ENCODE measurements around the gene ESR2. TPM values are rescaled to one million over a fixed set of nuclear protein-coding genes. Genes with fewer than 3 reads are reported as not detected.

ESR2 gene
- total RNA-seq, 1 donor: not detected

- H3K9me3 ChIP-seq (ENCODE audit: low read depth, low read length): no peaks in the 10 kb centered on the region
- peaks cover 4% of the 10 kb centered on the region for H3K4me1 ChIP-seq (ENCODE audit: insufficient read depth, low read length)
- H3K27ac ChIP-seq (ENCODE audit: low read depth, low read length): no peak overlapping the region
- no peaks in the 10 kb centered on the region for H3K27me3 ChIP-seq (ENCODE audit: insufficient read depth, low read length)
- H3K79me2 ChIP-seq (ENCODE audit: insufficient read depth, low read length): no peaks in the 10 kb centered on the region
- H3K36me3 ChIP-seq (ENCODE audit: insufficient read depth, low read length): no peaks in the 10 kb centered on the region
- no peak for TF ChIP-seq CTCF (IDR thresholded peaks at IDR 0.05; ENCODE audit: extremely low read depth, low read depth, low read length)
- no peaks in the 10 kb centered on the region for H4K20me1 ChIP-seq (ENCODE audit: insufficient read depth, low read length)
- DNase-seq (ENCODE audit: insufficient read length, low spot score, missing footprints): no peak
- no peak overlapping the region for H3K4me2 ChIP-seq (ENCODE audit: insufficient read depth, low read length)
- no peak overlapping the region for H3K4me3 ChIP-seq (ENCODE audit: insufficient read depth, low read length)
- no peak overlapping the region for H2AFZ ChIP-seq (ENCODE audit: low read length)
Observed at GRCh38 chr14:64194404-64194803, 99.8 kb downstream of the ESR2 start.

- Histone ChIP-seq H3K79me2 (ENCODE audit: insufficient read depth, low read length) (no peaks in the 10 kb centered on the region), H3K9me3 (ENCODE audit: low read depth, low read length) (no peaks in the 10 kb centered on the region)
Observed at GRCh38 chr14:64193821-64194220, 100.3 kb downstream of the ESR2 start.

GRCh38 chr14:64191756-64192155 lies 102.4 kb downstream of the ESR2 start:
- Histone ChIP-seq H4K20me1 (ENCODE audit: insufficient read depth, low read length) (no peaks in the 10 kb centered on the region), H3K36me3 (ENCODE audit: insufficient read depth, low read length) (no peaks in the 10 kb centered on the region), H3K4me2 (ENCODE audit: insufficient read depth, low read length) (no peak overlapping the region), H3K27ac (ENCODE audit: low read depth, low read length) (no peak overlapping the region), H3K27me3 (ENCODE audit: insufficient read depth, low read length) (no peaks in the 10 kb centered on the region), H2AFZ (ENCODE audit: low read length) (no peak overlapping the region), H3K4me3 (ENCODE audit: insufficient read depth, low read length) (no peak overlapping the region), H3K79me2 (ENCODE audit: insufficient read depth, low read length) (no peaks in the 10 kb centered on the region), H3K4me1 (ENCODE audit: insufficient read depth, low read length) (peaks cover 3% of the 10 kb centered on the region), H3K9me3 (ENCODE audit: low read depth, low read length) (no peaks in the 10 kb centered on the region)
- peak; percentile 85 for DNase-seq (ENCODE audit: insufficient read length, low spot score, missing footprints)
- TF ChIP-seq CTCF (IDR thresholded peaks at IDR 0.05; ENCODE audit: extremely low read depth, low read depth, low read length): no peak

More at GRCh38 chr14:64193821-64194220, 100.3 kb downstream of the ESR2 start:
- no peak for TF ChIP-seq CTCF (IDR thresholded peaks at IDR 0.05; ENCODE audit: extremely low read depth, low read depth, low read length)
- peaks cover 4% of the 10 kb centered on the region for H3K4me1 ChIP-seq (ENCODE audit: insufficient read depth, low read length)
- H3K4me2 ChIP-seq (ENCODE audit: insufficient read depth, low read length): no peak overlapping the region
- H3K27ac ChIP-seq (ENCODE audit: low read depth, low read length): no peak overlapping the region
- H2AFZ ChIP-seq (ENCODE audit: low read length): no peak overlapping the region
- no peaks in the 10 kb centered on the region for H3K36me3 ChIP-seq (ENCODE audit: insufficient read depth, low read length)
- H3K27me3 ChIP-seq (ENCODE audit: insufficient read depth, low read length): no peaks in the 10 kb centered on the region
- no peak for DNase-seq (ENCODE audit: insufficient read length, low spot score, missing footprints)
- H4K20me1 ChIP-seq (ENCODE audit: insufficient read depth, low read length): no peaks in the 10 kb centered on the region
- H3K4me3 ChIP-seq (ENCODE audit: insufficient read depth, low read length): no peak overlapping the region

GRCh38 chr14:64190974-64191502 lies 103.1 kb downstream of the ESR2 start:
- no peak overlapping the region for H3K4me3 ChIP-seq (ENCODE audit: insufficient read depth, low read length)
- H3K9me3 ChIP-seq (ENCODE audit: low read depth, low read length): no peaks in the 10 kb centered on the region
- no peak overlapping the region for H2AFZ ChIP-seq (ENCODE audit: low read length)
- no peak for DNase-seq (ENCODE audit: insufficient read length, low spot score, missing footprints)
- no peaks in the 10 kb centered on the region for H4K20me1 ChIP-seq (ENCODE audit: insufficient read depth, low read length)
- no peak overlapping the region for H3K4me2 ChIP-seq (ENCODE audit: insufficient read depth, low read length)
- H3K27me3 ChIP-seq (ENCODE audit: insufficient read depth, low read length): no peaks in the 10 kb centered on the region
- no peaks in the 10 kb centered on the region for H3K4me1 ChIP-seq (ENCODE audit: insufficient read depth, low read length)
- no peak overlapping the region for H3K27ac ChIP-seq (ENCODE audit: low read depth, low read length)
- H3K36me3 ChIP-seq (ENCODE audit: insufficient read depth, low read length): no peaks in the 10 kb centered on the region
- no peak for TF ChIP-seq CTCF (IDR thresholded peaks at IDR 0.05; ENCODE audit: extremely low read depth, low read depth, low read length)
- H3K79me2 ChIP-seq (ENCODE audit: insufficient read depth, low read length): no peaks in the 10 kb centered on the region

Data from osteoblast (primary cell).